ENCODE results near the gene RUNX1.

Gene RUNX1

DNA sequence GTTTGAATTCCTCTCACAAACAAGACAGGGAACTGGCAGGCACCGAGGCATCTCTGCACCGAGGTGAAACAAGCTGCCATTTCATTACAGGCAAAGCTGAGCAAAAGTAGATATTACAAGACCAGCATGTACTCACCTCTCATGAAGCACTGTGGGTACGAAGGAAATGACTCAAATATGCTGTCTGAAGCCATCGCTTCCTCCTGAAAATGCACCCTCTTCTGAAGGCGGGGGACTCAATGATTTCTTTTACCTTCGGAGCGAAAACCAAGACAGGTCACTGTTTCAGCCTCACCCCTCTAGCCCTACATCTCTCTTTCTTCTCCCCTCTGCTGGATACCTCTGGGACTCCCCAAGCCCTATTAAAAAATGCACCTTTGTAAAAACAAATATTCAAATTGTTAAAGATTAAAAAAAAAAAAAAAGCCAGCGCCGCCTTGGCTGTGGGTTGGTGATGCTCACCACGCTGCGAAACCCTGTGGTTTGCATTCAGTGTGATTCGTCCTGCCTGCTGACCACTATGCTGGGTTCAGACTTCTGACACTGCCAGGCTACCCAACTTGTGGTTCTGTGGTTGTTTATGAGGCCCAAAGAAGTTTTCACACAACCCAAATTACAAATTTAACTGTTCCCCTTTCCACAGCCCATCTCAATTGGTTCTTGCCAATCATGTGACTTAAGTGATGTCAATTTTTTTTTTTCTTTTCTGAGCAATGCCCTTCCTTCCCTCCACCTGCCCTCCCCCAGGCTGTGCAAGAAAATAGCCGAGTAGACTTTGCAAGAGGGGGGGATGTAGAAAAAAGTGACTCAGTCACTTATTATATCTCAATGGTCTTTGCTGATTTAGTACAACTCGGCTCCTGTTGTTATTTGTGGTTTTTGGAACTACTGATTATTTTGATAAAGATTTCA is at the start of gene RUNX1:
Gene RUNX1 (minus strand): TSS at position 597 of the 912 bp plus-strand sequence.
- DNase-seq (ENCODE audit: low spot score) = peak; percentile 62

GRCh38 chr21:35097525-35097924 is 48.4 kb upstream of the RUNX1 start:
- no peak for DNase-seq (ENCODE audit: low spot score)

DNA sequence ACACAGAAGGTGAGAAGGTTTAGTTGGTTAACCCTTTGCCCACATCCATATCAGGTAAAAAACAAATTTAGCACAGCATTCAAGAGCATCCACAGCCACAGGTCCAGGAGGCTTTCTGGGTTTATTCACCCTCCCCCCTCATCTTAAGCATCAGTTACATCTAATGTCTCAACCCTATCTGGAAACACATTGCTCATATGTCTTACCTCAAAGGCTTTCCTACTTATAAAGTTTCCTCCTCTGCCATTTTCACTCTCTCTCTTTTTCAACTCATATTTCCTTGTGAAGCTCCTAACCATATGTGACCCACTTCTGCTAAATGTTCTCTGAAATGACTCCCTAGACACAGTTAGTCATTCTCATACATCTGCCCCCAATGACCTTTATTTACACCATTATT is 47.9 kb upstream of the RUNX1 start:
- no peak for DNase-seq (ENCODE audit: low spot score)

DNA sequence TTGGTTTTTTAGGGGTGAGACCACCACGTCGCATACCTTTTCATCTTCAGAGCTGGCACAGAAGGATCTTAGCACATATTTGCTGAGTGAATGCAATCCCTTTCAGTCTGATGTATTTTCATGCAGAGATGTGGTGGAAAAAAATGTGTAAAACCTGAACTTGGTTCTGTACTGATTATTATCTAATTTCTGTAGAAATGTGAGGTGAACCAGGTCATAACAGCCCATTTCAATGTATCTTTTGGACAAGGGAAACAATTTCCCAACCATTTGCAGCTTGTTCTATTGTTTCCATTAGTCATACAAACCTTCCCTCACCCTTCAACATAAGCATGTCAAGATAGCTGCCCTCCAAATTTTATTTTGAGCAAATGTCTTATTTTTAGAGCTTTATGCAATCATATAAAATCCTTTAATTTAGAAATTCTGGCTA is 46.8 kb upstream of the RUNX1 start:
- no peak for DNase-seq (ENCODE audit: low spot score)

DNA sequence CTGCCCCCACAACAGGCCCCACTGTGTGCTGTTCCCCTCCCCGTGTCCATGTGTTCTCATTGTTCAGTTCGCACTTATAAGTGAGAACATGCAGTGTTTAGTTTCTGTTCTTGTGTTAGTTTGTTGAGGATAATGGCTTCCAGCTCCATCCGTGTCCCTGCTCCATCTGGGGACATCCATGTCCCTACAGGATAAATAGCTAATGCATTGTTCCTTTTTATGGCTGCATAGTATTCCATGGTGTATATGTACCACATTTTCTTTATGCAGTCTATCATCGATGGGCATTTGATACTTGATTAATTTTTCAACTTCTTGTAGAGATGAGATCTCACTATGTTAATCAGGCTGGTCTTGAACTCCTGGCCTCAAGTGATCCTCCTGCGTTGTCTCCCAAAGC is 44.4 kb upstream of the RUNX1 start:
- DNase-seq (ENCODE audit: low spot score) = no peak

- DNase-seq (ENCODE audit: low spot score) = no peak
These were observed 42.4 kb upstream of the RUNX1 start for GRCh38 chr21:35091496-35091895.

- no peak for DNase-seq (ENCODE audit: low spot score)
These were observed 41.3 kb upstream of the RUNX1 start for GRCh38 chr21:35090403-35090802.

DNA sequence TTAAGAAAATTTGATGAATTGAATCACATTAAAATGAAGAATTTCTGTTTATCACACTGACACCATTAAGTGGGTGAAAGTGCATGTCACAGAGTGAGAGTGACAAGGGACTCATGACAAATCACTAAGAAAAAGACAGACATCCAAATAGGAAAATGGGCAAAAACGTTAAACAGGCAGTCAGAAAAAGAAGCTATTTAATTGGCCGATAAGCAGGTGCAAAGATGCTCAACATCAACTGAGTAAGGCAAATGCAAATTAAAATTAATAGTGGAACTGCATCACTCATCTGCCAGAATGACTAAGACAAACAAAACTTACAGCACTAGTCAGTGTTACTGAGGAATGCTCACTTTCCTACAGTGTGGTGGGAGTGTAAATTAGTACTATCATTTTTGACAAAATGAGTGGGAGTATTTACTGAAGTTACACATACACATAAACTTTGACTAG is 39.2 kb upstream of the RUNX1 start:
- DNase-seq (ENCODE audit: low spot score) = no peak

DNA sequence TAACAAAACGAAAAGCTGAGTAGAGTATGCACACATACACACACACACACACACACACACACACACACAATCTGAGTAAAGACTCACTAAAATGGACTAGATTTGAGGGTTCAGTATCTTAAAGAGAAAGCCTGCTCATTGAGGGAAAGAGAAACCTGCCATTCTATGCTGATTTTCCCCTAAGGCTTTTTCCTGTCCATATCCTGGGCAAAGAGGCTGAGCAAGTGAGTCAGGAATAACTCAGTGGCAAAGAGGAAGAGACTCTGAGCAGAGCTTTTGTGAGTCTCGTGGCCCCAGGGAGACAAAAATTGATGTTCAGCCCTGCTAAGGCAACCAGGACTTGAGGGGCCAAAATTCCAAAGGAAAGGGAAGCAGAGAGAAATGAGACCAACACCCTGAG is 37.3 kb upstream of the RUNX1 start:
- no peak for DNase-seq (ENCODE audit: low spot score)

- no peak for DNase-seq (ENCODE audit: low spot score)
These were observed 35.8 kb upstream of the RUNX1 start for GRCh38 chr21:35084869-35085268.

DNA sequence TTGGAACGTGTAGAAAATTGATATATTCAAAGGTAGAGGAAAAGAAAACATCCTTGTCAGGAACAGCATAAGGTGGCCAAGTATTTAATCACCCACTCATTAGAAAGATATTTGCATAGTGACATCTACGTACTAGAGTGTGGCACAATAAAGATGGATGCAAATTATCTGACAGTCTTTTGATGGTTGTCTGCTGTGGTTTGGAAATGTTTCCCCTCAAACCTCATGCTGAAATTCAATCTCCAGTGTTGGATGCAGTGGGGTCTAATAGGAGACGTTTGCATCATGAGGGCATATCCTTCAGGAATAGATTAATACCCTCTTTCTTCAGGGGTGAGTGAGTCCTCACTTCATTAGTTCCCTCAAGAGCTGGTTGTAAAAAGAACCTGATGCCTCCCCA is 34.1 kb upstream of the RUNX1 start:
- no peak for DNase-seq (ENCODE audit: low spot score)

DNA sequence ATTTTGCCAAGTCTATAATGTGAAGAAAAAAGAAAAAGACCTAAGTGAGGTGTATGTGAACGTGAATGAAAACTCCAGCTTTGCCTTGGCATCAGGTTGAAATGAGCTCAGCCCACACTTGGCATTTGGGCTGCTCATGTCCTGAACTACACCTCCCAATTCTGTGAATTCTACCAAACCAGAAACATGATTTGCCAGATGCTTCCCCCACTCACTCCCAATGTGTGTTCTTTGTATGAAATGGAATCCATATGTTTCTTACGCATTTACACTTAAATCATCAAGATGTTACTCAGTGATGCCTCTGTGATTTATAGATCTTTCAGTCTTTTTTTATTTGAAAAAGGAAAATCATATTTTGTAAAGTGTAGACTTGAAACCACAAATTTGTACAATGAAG is 32.8 kb upstream of the RUNX1 start:
- no peak for DNase-seq (ENCODE audit: low spot score)

DNA sequence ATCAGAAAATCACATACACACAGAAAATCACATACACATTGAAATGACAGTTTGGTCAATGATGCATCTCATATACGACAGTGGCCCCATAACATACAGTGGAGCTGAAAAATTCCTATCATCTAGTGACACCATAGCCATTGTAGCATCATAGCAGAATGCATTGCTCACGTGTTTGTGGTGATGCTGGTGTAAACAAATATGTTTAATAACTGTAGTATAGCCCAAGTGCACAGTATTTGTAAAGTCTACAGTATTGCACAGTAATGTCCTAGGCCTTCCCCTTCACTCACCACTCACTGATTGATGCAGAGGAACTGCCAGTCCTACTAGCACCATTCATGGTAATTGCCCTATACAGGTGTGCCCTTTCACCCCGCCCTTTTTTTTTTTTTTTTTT is 30.1 kb upstream of the RUNX1 start:
- no peak for DNase-seq (ENCODE audit: low spot score)

GRCh38 chr21:35077975-35078374 is 28.9 kb upstream of the RUNX1 start:
- no peak for DNase-seq (ENCODE audit: low spot score)

- no peak for DNase-seq (ENCODE audit: low spot score)
These were observed 28.4 kb upstream of the RUNX1 start for GRCh38 chr21:35077466-35077865.

DNA sequence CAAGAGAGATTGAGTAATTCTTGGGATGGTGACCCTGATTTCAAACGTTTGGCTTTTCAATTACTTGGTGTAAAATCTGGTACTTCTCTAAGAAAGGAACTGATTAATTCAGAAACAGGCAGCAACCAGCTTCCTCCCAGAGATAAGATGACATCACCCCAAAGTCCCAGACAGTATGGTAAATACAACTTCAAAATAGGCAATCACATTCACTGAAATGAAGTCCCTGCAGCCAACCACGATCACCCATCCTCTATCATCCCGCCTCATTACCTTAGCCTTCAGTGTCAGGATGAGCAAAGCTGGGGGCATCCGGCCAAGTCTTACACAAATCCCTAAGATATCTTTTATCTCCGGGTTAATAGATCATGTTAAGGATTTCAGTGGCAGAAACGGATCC is 26.4 kb upstream of the RUNX1 start:
- no peak for DNase-seq (ENCODE audit: low spot score)

DNA sequence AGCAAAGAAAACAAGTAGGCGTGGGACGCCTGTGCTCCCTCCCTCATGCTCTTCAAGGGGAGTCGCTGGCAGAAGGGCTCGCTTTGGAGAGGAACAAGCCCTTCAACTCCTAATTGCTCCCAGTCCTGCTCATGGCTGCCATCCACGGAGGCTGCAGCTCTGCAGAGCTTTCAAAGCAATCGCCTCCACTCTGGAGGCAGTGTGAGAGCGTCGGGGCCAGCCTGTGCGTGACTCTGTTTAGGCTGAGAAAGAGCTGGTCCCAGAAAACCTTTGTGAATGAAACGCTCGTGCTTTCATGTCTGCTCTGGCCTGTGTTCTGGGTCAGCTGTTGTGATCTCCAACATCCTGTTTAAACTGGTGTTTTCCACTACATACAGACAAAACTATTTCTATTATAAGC is 23.9 kb upstream of the RUNX1 start:
- DNase-seq (ENCODE audit: low spot score) = no peak

- no peak for DNase-seq (ENCODE audit: low spot score)
These were observed 23.5 kb upstream of the RUNX1 start for GRCh38 chr21:35072557-35072956.

DNA sequence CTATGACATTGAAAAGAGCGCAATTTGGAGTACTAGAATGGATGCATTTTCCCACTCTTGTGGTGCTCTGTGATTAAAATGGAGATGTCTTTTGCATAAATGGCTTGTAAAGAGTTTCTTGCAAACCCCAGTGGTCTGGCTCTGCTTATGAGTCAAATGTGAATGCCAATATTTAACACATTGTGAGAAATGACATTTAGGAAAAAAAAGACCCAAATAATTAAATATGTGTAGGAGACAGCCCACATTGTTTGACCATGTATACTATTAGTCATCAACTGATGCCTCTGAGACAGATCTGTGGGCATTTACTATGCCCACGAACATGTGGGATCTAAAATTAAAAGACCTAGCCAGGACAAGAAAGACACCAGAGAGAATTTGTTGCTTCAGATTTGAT is 22.2 kb upstream of the RUNX1 start:
- DNase-seq (ENCODE audit: low spot score) = no peak

- DNase-seq (ENCODE audit: low spot score) = no peak
These were observed 21.3 kb upstream of the RUNX1 start for GRCh38 chr21:35070436-35070835.

DNA sequence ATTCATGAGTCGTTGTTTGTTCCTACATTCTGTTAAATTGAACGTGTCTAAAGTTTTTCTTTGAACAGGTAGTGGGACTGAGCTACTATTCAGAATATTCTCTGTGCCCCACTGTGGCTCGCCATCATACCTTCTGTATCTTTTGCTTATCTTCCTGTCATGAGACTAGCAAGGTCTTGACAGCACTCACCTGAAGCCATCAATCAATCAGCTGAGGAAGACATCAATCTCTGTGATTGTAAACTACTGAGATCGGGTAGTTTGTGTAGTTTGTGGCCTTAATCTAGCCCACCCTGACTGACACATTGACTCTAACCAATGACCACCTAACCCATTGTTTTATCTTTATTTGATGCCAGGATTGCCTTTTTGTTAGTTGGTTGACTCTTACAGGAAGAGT is 17.7 kb upstream of the RUNX1 start:
- no peak for DNase-seq (ENCODE audit: low spot score)

GRCh38 chr21:35063428-35064172 is 14.5 kb upstream of the RUNX1 start:
- no peak for DNase-seq (ENCODE audit: low spot score)

DNA sequence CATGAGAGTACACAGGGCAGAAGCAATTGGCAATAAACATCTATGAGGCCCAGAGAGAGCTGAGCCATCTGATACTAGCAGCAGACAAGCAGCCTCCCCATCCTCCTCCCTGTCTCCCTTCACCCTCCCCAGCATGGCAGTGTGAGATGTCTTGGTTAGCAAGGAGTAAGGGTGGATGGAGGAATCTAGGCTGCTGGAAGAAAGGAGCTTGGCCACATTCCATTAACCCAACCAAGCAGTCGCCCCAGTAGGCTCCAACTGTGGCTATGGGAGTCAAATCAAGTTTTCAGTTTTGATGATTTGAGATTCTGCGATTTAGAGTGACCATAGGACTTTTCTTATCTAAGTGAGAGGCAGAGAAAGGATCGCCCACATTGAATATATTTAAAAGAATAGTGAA is 12.9 kb upstream of the RUNX1 start:
- no peak for DNase-seq (ENCODE audit: low spot score)
